ENCODE data around the gene HMCN2. TPM values are rescaled to one million over a fixed set of nuclear protein-coding genes. Genes with fewer than 3 reads are reported as not detected.
A peak's percentile ranks its signal among the peaks of the same experiment; 100 is the strongest.

The HMCN2 gene
- total RNA-seq, 1 experiment from 2014 or later = 5.6 TPM

DNA sequence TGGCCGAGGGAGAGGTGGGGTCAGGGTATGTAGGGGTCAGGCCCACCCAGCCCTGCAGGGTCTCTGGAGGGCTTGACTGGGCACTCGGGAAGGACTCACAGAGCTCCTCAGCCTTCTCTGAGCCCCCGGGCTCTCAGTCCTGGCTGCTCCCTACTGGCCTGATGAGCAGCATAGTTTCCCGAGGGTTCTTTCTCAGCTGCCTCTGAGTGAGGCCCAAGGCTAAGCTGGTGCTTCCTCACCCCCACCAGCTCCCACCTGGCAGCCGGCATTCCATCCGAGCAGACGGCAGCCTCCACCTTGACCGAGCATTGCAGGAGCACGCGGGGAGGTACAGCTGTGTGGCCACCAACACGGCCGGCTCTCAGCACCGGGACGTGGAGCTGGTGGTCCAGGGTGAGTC lies 56.0 kb downstream of the HMCN2 start:
- Mint-ChIP-seq H3K27ac (no peak overlapping the region; the same call in 1 of the 2 replicates), H3K36me3 (no peaks in the 10 kb centered on the region; the same call in 1 of the 2 replicates), H3K27me3 (ENCODE audit: low read depth) (no peaks in the 10 kb centered on the region; the same call in 1 of the 2 replicates), H3K4me3 (no peak overlapping the region), H3K9me3 (no peaks in the 10 kb centered on the region), H3K4me1 (peaks cover 9% of the 10 kb centered on the region; the same call in 1 of the 2 replicates)
- TF ChIP-seq, protein P1, sequence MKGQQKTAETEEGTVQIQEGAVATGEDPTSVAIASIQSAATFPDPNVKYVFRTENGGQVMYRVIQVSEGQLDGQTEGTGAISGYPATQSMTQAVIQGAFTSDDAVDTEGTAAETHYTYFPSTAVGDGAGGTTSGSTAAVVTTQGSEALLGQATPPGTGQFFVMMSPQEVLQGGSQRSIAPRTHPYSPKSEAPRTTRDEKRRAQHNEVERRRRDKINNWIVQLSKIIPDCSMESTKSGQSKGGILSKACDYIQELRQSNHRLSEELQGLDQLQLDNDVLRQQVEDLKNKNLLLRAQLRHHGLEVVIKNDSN (CRISPR knock-in tag; IDR thresholded peaks at IDR 0.05) = no peak
- TF ChIP-seq, protein P2, sequence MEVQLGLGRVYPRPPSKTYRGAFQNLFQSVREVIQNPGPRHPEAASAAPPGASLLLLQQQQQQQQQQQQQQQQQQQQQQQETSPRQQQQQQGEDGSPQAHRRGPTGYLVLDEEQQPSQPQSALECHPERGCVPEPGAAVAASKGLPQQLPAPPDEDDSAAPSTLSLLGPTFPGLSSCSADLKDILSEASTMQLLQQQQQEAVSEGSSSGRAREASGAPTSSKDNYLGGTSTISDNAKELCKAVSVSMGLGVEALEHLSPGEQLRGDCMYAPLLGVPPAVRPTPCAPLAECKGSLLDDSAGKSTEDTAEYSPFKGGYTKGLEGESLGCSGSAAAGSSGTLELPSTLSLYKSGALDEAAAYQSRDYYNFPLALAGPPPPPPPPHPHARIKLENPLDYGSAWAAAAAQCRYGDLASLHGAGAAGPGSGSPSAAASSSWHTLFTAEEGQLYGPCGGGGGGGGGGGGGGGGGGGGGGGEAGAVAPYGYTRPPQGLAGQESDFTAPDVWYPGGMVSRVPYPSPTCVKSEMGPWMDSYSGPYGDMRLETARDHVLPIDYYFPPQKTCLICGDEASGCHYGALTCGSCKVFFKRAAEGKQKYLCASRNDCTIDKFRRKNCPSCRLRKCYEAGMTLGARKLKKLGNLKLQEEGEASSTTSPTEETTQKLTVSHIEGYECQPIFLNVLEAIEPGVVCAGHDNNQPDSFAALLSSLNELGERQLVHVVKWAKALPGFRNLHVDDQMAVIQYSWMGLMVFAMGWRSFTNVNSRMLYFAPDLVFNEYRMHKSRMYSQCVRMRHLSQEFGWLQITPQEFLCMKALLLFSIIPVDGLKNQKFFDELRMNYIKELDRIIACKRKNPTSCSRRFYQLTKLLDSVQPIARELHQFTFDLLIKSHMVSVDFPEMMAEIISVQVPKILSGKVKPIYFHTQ (CRISPR knock-in tag; IDR thresholded peaks at IDR 0.05) = no peak
- no peak for TF ChIP-seq SOX15 (CRISPR knock-in tag; IDR thresholded peaks at IDR 0.05)
- TF ChIP-seq GRHL2 (CRISPR knock-in tag; IDR thresholded peaks at IDR 0.05; ENCODE audit: insufficient replicate concordance, severe bottlenecking) = no peak
- no peak for TF ChIP-seq ZBTB21 (CRISPR knock-in tag; IDR thresholded peaks at IDR 0.05; ENCODE audit: borderline replicate concordance)
- TF ChIP-seq, protein P3, sequence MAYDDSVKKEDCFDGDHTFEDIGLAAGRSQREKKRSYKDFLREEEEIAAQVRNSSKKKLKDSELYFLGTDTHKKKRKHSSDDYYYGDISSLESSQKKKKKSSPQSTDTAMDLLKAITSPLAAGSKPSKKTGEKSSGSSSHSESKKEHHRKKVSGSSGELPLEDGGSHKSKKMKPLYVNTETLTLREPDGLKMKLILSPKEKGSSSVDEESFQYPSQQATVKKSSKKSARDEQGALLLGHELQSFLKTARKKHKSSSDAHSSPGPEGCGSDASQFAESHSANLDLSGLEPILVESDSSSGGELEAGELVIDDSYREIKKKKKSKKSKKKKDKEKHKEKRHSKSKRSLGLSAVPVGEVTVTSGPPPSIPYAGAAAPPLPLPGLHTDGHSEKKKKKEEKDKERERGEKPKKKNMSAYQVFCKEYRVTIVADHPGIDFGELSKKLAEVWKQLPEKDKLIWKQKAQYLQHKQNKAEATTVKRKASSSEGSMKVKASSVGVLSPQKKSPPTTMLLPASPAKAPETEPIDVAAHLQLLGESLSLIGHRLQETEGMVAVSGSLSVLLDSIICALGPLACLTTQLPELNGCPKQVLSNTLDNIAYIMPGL (CRISPR knock-in tag; IDR thresholded peaks at IDR 0.05) = no peak
- TF ChIP-seq NFYB (CRISPR knock-in tag; conservative IDR thresholded peaks at IDR 0.05; ENCODE audit: low read depth) = no peak
- no peak for TF ChIP-seq ETV6 (CRISPR knock-in tag; IDR thresholded peaks at IDR 0.05)
- TF ChIP-seq, protein P4, sequence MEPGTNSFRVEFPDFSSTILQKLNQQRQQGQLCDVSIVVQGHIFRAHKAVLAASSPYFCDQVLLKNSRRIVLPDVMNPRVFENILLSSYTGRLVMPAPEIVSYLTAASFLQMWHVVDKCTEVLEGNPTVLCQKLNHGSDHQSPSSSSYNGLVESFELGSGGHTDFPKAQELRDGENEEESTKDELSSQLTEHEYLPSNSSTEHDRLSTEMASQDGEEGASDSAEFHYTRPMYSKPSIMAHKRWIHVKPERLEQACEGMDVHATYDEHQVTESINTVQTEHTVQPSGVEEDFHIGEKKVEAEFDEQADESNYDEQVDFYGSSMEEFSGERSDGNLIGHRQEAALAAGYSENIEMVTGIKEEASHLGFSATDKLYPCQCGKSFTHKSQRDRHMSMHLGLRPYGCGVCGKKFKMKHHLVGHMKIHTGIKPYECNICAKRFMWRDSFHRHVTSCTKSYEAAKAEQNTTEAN (CRISPR knock-in tag; IDR thresholded peaks at IDR 0.05) = no peak
- TF ChIP-seq, protein P5, sequence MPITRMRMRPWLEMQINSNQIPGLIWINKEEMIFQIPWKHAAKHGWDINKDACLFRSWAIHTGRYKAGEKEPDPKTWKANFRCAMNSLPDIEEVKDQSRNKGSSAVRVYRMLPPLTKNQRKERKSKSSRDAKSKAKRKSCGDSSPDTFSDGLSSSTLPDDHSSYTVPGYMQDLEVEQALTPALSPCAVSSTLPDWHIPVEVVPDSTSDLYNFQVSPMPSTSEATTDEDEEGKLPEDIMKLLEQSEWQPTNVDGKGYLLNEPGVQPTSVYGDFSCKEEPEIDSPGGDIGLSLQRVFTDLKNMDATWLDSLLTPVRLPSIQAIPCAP (CRISPR knock-in tag; IDR thresholded peaks at IDR 0.05) = no peak
- TF ChIP-seq, protein P6, sequence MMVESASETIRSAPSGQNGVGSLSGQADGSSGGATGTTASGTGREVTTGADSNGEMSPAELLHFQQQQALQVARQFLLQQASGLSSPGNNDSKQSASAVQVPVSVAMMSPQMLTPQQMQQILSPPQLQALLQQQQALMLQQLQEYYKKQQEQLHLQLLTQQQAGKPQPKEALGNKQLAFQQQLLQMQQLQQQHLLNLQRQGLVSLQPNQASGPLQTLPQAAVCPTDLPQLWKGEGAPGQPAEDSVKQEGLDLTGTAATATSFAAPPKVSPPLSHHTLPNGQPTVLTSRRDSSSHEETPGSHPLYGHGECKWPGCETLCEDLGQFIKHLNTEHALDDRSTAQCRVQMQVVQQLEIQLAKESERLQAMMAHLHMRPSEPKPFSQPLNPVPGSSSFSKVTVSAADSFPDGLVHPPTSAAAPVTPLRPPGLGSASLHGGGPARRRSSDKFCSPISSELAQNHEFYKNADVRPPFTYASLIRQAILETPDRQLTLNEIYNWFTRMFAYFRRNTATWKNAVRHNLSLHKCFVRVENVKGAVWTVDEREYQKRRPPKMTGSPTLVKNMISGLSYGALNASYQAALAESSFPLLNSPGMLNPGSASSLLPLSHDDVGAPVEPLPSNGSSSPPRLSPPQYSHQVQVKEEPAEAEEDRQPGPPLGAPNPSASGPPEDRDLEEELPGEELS (CRISPR knock-in tag; IDR thresholded peaks at IDR 0.05) = no peak
- TF ChIP-seq, protein P7, sequence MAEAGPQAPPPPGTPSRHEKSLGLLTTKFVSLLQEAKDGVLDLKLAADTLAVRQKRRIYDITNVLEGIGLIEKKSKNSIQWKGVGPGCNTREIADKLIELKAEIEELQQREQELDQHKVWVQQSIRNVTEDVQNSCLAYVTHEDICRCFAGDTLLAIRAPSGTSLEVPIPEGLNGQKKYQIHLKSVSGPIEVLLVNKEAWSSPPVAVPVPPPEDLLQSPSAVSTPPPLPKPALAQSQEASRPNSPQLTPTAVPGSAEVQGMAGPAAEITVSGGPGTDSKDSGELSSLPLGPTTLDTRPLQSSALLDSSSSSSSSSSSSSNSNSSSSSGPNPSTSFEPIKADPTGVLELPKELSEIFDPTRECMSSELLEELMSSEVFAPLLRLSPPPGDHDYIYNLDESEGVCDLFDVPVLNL (CRISPR knock-in tag; IDR thresholded peaks at IDR 0.05; ENCODE audit: borderline replicate concordance, low read depth) = no peak
- TF ChIP-seq, protein P8, sequence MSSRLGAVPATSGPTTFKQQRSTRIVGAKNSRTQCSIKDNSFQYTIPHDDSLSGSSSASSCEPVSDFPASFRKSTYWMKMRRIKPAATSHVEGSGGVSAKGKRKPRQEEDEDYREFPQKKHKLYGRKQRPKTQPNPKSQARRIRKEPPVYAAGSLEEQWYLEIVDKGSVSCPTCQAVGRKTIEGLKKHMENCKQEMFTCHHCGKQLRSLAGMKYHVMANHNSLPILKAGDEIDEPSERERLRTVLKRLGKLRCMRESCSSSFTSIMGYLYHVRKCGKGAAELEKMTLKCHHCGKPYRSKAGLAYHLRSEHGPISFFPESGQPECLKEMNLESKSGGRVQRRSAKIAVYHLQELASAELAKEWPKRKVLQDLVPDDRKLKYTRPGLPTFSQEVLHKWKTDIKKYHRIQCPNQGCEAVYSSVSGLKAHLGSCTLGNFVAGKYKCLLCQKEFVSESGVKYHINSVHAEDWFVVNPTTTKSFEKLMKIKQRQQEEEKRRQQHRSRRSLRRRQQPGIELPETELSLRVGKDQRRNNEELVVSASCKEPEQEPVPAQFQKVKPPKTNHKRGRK (CRISPR knock-in tag; IDR thresholded peaks at IDR 0.05; ENCODE audit: borderline replicate concordance) = no peak
- no peak for TF ChIP-seq TEAD1 (CRISPR knock-in tag; IDR thresholded peaks at IDR 0.05)
- no peak for TF ChIP-seq GTF2I (CRISPR knock-in tag; conservative IDR thresholded peaks at IDR 0.05)
- TF ChIP-seq SMAD3 (CRISPR knock-in tag; IDR thresholded peaks at IDR 0.05; ENCODE audit: borderline replicate concordance) = no peak
- ChIA-PET POLR2A (interaction anchor here (0.6 kb wide), 2 partner anchors 31 to 317 kb away, joined by 3 to 4 read pairs; no protein-coding TSS in a partner anchor), CTCF (interaction anchor here (0.6 to 2.3 kb wide), 9 partner anchors 15 to 96 kb away, joined by 3 to 8 read pairs (median 5); no protein-coding TSS in a partner anchor)
- ATAC-seq = peak; percentile 25; the same call in 1 of the 2 replicates
- DNase-seq (ENCODE audit: low spot score) = no peak

Measured in WTC11 (cell line).